ENCODE results near the gene VPS37B.
A peak's percentile ranks its signal among the peaks of the same experiment; 100 is the strongest.
"Not testable (repeated sequence)": the region's sequence is repeated elsewhere in the genome, so short reads cannot be mapped to it uniquely, and the experiment has no call there.

VPS37B gene

DNA sequence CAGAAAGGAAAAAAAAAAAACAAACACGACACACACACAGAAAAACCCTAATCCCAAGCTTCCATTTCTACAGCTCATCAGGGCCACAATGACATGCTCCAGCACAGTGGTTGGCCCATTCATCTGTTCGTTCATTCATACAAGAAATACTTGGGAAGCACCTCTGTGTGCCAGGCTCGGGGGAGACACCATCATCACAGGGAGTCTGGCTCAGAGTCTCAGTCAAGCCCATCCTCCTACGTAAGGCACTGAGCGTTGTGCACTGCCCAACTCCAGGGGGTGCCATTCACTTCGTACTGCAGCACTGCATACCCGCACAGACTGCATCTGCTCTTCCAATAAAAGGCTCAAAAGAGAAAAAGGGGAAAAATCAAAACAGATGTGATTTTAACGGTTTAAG is 15.3 kb downstream of the VPS37B start:
- peak; percentile 47 for DNase-seq

DNA sequence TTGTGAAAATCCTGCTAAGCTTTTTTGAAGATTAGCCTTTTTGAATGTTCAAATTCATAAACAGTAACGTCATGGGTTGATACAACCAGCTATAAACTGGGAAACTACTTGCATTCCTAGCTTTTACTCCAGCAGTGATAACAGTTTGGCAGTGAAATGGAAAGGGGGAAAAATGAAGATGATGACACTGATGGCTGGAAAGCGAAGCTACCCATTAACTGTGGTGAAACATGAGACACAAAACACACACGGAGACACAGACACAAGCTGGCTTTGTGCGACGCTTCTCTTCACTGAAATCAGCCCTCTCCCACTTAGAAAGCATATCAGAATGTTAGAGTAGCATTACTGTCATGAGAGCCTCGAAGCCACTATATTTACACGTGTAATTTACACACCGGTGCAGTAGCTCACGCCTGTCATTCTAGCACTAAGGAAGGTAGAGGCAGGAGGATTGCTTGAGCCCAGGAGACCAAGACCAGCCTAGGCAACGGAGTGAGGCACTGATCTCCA is 15.7 kb downstream of the VPS37B start:
- DNase-seq, result no peak

DNA sequence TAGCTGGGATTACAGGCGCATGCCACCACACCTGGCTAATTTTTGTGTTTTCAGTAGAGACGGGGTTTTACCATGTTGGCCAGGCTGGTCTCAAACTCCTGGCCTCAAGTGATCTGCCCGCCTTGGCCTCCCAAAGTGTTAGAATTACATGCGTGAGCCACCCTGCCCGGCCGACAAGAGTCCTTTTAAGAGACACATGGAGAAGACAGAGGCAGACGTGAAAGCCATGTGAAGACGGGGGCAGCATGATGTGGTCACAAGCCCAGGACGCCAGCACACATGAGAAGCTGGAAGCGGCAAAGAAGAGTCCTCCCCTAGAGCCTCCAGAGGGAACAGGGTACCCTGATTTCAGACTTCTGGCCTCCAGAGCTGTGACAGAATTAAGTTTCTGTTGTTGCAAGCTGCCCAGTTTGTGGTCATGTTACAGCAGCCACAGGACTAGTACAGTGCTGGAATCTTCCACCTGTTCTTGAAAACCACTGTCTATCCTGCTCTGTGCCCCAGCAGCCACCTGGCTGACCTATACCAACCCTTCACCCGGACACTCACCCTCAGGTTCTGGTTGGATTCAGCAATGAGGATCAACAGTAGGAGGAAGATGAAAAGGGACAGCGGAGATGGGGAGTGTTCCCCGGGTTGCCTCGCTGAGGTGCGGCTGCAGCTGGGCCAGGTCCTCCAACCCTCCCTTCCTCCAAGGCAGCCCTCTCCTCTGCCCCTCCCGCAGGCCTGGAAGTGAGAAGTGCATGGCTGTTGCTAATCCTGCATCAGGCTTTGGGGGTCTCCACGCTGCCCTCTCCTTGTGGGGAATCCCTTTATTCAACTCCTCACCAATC is 16.9 kb downstream of the VPS37B start:
- no peak for DNase-seq

DNA sequence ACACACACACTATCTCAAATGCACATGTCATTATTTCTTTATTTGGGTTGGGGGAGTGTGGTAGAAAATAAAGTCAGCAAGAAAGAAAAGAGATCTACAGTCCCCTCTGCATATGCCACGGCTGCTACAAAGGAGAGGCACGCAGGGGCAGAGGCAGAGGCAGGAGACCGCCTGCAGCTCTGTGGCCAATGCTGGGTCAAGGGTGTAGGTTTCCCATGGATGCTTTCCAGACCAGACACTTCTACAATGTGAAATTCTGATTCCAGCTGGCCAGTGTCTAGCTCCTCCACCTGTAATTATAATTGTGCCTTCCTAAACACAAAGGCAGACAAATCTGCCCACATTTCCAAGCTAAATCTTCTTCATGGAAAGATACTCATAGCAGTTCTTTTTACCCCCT is 19.2 kb downstream of the VPS37B start:
- DNase-seq, result no peak

DNA sequence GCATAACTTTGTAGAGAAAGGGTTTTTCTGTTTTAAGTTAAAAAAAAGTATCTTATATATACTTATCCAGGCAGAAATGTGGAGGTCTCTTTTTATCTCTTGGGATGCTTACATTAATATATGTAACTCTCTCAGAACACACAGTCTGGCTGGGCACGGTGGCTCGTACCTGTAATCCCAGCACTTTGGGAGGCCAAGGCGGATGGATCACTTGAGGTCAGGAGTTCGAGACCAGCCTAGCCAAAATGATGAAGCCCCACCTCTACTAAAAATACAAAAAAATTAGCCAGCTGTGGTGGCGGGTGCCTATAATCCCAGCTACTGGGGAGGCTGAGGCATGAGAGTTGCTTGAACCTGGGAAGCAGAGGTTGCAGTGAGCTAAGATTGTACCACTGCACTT is 19.6 kb downstream of the VPS37B start:
- not testable (repeated sequence) for DNase-seq

DNA sequence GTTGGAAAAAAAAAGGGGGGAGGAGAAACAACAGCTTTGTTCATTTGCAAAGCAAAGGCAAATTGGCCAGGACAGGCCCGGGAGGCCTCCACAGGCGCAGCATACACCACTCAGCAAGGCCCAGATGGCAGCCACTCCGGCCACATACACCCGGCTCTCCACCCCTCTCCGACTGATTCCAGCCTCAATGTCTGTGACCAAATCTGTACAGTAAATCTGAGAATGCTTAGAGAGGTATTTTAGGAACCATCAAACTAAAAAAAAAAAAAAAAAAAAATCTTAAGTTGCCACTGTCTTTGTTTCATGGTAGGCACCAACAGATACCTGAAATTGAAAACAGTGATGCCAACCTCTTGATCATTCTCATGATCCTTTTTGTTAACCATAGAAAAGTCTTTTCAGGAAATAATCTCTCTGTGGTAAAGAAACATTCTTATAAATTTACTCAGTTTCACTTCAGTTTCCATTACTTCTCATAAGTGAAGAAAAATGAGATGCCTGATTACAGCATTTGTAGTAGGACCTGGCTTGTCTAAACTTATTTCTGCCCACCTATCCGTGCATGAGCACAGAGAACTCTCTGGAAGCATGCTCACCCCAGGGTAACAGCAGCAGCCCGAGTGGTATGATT is 20.2 kb downstream of the VPS37B start:
- DNase-seq, result no peak

DNA sequence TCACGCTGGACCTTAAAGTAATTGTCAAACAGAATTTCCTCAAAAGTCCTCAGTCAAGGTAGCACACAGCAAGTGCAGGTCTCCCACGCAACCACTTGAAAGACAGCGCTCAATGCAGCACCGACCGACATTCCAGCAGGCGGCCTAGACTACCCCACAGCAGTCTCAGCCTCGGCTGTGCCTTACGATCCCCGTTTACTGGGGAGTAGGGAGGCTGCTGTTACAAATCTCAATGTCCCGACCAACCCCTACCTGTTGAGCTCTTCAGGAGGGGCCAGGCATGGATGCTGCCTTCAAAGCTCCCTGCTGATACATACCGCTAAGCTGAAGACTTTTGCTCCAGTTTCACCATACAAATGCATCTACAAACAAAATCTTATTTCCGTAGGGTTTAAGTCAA is 21.8 kb downstream of the VPS37B start:
- no peak for DNase-seq

DNA sequence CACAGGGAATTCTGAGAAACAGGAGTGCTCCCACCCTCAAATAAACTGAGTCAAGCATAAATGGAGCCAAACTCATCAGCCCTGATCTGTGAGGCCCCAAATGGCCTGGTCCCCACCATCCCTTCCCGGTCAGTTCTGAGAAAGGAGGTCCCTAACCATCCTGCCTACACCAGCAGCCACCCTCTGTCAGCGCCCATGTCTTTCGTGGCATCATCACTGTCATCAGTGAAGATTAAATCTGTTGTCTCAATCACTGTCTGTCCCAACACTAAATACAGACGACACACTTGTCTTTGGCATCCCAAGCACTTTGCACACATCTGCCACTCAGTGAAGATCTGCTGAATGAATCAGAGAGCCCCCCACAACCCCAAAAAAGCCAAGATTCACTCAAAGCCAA is 22.4 kb downstream of the VPS37B start:
- DNase-seq, result no peak

DNA sequence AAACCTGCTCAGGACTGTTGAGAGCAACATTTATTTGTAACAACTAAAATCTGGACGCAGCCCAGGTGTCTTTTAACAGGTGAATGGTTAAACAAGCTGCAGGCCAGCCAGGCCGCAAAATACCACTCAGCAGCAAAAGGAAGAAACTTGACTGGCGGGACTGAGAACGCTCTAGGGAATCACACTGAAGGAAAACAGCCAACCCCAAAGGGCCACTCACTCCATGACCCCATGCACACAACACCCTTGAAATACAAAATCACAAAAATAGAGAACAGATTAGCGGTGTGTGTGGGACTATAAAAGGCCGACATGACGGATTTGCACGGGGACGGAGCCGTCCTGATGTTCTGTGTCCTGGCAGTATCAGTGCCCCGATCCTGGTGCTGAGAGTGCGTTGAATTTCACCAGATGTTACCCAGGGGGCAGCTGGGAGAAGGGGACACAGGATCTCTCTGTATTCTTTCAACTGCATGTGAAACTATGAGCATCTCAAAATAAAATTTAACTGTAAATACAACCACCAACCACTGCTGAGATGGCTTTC is 23.0 kb downstream of the VPS37B start:
- DNase-seq, result no peak

DNA sequence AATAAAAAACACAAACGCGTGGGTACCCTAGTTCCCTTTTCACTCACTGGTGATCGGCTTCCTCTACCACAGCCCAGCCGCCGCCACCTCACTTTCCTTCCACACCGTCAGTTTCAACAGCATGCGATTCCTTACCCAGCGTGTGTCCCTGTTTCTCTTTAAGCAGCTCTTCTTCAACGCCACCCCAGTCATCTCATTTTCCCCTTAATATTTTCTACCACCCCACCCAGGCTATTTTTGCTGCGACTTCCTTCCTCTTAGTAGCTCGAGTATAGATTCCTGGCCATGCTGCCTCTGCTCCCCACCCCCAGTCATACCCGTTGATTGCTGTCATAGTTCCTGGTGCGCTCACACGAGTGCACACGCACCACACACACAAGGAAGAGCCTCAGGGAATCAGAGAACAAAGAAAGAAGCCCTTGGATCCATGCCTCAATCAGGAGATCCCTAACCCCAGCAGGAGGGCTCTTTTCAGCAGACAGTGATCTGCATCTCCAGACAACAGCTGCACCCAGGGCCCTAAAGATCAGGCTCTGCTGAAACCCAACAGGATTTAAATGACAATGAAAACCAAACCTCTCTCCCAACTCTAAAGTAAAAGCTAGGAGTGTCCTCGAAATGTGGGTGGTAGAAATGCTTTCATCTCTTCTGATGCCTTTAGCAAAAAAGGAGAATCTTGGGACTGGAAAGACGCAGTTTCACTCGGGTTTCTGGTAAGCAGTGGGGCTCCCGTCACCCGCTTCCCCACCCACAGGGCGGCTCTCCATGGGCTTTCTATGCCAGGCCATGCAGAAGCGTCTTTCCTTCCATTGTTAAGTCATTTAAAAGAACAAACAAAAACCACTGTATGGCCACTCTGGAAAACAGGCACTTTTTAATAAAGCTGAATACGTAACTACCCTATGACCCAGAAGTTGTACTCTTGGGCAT is 23.8 kb downstream of the VPS37B start:
- no peak for DNase-seq

DNA sequence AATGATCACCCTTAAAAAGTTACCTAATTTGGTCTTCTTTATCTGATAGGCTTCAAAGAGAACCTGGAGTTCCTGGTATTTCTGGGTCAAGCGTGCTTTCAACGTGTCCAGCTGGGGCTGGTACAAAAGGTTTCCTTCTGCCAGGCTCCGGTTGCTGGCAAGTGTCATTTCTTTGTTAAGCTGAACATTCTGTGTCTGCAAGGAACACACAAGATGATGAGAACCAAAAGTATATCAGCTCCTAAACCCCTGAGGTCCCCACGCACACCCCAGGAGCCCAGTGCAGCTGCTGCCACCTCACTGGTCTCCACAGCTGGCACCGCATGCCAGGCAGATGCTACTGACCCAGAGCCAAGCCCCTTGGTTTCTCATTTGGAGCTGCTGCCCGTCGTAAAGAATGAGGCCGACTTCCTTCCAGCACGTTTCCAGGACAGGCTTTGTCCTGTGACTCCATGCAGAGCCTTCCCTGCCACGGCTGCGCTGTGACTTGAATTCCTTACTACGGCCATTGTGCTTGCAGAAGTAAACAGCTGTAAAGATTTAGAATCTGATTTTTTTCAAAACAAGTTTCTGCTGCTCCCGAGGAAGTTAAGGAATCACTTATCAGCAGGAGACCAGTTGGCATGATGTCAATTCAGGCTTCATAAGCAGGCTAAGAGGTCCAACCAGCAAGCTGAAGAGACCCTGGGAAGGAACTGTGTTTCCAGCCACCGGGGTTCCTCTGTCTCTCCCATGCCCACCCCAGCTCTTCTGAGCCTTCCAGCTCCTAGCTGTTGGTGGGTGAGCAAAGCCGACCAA is 24.9 kb downstream of the VPS37B start:
- DNase-seq, result no peak

DNA sequence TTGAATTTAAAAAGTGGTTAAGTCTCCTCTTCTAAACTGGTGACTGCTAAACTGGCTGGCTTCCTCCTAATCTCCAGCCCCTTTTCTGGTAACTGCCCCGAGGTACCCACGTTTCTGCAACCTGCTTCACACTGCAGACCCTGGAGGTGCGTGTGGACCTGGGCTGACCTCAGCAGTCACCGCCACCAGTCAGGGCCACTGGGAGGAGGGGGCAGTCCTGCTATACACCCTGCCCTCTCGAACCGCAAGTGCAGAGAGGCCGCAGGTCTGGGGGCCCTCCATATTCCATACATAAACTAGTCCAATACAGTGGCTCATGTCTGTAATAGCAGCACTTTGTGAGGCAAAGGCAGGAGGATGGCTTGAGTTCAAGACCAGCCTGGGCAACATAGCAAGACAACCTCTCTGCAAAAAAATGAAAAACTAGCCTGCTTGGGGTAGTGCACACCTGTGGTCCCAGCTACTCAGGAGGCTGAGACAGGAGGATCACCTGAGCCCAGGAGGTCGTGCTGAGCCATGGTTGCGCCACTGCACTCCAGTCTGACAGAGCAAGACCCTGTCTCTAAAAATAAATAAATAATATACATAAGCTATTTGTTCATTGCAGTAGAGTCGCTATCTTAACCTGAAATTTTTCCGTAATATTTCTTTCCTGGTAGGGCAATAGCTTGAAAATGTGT is 25.6 kb downstream of the VPS37B start:
- DNase-seq, result no peak

DNA sequence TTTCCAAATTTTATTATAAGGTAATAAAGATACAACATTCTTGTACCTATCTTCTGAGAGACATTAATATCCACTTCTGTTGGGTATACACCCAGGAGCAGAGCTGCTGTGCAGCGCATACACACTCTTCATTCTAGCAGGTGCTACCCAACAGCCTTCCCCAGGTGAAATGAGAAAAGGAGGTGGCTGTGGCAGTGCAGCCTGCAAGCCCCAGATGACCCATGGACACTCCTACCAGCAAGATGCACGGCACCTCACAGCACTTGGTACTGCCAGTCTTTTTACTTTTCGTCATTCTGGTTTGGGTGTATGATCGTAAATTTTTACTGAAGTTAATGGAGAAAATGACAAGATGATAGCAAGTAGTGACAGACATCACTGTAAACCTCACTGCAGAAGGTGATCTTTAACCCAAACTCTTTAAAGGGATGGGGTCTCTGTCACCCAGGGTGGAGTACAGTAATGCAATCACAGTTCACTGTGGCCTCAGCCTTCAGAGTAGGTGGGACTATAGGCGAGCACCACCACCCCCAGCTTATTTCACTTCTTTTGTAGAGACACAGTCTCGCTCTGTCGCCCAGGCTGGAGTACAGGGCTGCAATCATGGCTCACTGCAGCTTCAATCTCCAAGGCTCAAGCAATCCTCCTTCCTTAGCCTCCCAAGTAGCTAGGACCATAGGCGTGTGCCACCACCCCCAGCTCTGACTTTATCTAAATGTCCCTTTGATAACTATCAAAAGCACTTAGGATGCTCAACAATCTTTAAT is 26.5 kb downstream of the VPS37B start:
- DNase-seq, result no peak

DNA sequence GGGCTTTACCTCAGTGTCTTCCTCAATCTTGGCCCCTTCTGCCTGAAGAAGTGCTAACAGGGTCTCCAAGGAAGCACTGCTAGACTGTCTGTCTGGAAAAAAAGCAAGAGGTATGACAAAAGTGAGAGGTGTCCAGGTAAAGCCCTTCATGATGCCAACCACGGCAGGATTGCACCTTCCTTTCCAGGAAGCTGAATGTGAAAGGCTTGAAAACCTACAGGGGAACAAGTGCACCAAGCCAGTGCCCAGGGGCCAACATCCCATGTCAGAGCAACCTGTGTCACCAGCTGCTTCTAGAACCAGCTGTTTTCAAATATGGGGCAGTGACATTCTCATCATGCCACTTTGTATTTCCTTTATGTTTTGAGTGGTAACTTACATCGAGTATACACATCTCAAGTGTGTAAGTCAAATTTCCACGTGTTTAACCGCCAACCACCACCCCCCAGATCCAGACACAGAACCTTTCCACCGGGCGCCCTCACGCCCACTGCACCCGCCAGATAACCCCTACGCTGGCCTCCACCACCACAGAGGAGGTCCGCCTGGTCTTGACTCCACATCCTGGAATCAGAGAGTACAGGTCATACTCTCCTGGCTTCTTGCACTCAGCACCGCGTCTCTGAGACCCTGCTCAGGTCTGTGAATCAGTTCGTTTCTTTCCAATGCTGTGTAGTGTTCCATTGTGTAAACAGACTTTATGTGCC is 27.3 kb downstream of the VPS37B start:
- no peak for DNase-seq

DNA sequence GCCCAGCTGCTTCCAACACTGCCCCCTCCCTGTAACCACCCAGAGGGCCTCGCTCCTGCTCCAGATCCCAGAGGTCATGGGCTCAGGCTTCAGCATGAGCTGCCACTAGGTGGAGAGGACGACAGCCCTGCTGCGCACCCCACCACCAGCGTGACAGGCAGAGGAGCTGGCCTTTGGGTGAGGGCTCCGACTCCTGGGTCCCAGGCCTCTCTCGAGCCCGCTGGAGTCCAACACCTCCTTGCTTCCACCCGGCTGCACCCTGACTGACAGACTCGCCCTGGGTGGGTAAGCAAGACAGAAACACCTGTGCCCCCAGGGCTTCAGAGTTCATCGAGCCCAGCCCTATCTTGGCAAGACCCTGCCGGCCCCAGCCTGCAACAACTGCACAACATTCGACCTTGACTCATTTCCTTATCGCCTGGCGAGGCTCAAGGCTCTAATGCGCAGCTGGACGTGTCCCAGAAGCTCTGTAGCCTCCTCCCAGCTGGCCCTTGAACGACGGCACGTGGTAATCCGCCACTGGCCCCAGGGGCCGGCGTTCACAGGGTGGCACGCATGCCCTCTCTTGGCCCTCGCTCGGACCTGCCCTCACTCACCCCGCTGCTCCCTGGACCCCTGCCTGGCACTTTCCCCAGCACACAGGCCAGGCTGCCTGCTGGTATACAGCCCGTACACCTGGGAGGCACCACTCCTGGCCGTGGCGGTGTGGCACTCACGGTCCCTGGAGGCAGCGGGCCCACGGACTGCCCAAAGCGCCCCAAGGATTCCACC is 28.0 kb downstream of the VPS37B start:
- DNase-seq, result no peak

DNA sequence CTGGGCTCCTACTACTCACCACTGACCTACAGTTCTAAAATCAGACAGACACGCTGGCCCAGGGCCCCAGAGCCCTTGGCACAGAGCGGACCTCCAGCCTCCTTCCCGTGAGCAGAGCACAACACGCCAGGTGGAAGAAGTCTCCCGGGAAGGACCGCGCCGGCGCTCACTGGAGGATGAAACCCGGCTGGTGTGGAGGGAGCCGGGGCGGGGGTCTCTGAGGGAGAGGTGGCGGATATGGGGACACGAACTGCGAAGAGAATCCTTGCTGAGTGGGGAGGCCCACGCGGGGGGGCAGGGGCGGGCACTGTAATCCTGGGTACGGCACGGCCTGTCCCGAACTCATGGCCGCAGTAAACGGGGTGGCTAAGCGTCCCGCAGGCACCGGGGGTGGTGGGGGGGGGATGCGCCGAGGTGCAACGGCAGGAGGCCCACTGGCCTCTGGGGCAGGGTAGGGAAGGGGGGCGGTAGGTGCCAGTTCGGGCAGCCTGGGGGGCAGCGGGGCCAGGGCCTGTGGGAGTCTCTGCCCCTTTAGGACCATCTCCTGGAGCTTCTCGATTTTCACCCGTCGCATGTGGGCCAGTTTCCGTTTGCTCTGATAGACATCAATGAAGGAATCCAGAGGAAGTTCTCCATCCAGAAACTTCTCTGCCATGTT is 28.8 kb downstream of the VPS37B start:
- no peak for DNase-seq

DNA sequence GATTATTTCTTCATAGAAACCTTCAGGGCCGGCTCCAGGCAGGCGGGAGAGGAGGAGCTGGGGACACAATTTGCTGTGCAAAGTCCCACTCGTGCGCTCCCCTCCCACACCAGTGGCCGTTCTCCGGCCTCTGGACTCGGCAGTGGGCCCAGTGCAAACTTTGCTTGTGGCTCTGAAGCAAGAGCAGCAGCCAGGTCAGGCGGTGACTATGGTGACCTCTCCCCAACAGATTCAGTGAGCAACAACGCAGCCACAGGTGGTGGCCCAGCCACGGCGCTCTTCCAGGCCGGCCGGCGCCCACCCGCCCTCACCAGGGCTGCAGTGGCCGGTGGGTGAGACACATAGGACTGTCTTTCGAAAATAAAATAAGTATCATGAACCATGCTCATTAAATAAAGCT is 29.5 kb downstream of the VPS37B start:
- DNase-seq, result no peak

Data from kidney glomerular epithelial cell (primary cell).